Activated T-cell treated with anti-CD3 and anti-CD28 coated beads, Interleukin-2, amount 50 U/mL, for 24 hours (primary cell): ENCODE measurements around the gene KRT86.

Experiments used
- DNase-seq: peaks from one replicate; pipeline ENCODE4 v3.0.0-alpha.2; 2020
- H3K27ac Mint-ChIP-seq: 2 replicates; pipeline ENCODE4 v1.8.0; 2020; ENCODE audit warnings: mild to moderate bottlenecking, mixed read lengths
- H3K27me3 Mint-ChIP-seq: 2 replicates; pipeline ENCODE4 v1.8.0; 2020; ENCODE audit warnings: mixed read lengths
- H3K36me3 Mint-ChIP-seq: 2 replicates; pipeline ENCODE4 v1.8.0; 2020; ENCODE audit warnings: low read depth, mixed read lengths
- H3K4me1 Mint-ChIP-seq: 2 replicates; pipeline ENCODE4 v1.8.0; 2020; ENCODE audit warnings: low read depth, mixed read lengths
- H3K4me3 Mint-ChIP-seq: 2 replicates; pipeline ENCODE4 v1.8.0; 2020; ENCODE audit warnings: mild to moderate bottlenecking, moderate library complexity, mixed read lengths
- H3K9me3 Mint-ChIP-seq: 2 replicates; pipeline ENCODE4 v1.8.0; 2020; ENCODE audit warnings: mixed read lengths

Gene KRT86

GRCh38 chr12:52274521-52275120, at the start of gene KRT86:
Gene KRT86 (plus strand): TSS chr12:52274645. CDS start chr12:52301917, 27,272 bp downstream.
- Mint-ChIP-seq H3K4me1 (peaks cover 7% of the 10 kb centered on the region), H3K36me3 (no peaks in the 10 kb centered on the region), H3K27me3 (peaks cover 42% of the 10 kb centered on the region), H3K27ac (no peak within 1 kb of the TSS), H3K9me3 (no peaks in the 10 kb centered on the region), H3K4me3 (no peak within 1 kb of the TSS)
- DNase-seq = no peak

- H3K36me3 Mint-ChIP-seq = no peaks in the 10 kb centered on the region
- peaks cover 43% of the 10 kb centered on the region for H3K27me3 Mint-ChIP-seq
- H3K4me3 Mint-ChIP-seq = no peak overlapping the region
- no peak for DNase-seq
- H3K9me3 Mint-ChIP-seq = no peaks in the 10 kb centered on the region
- peaks cover 18% of the 10 kb centered on the region for H3K4me1 Mint-ChIP-seq
- no peak overlapping the region for H3K27ac Mint-ChIP-seq
These were observed 48.7 kb upstream of the KRT86 start for GRCh38 chr12:52225752-52226151.

- H3K4me1 Mint-ChIP-seq = peaks cover 13% of the 10 kb centered on the region
- no peaks in the 10 kb centered on the region for H3K9me3 Mint-ChIP-seq
- no peak overlapping the region for H3K4me3 Mint-ChIP-seq
- no peak for DNase-seq
- H3K27ac Mint-ChIP-seq = no peak overlapping the region
- H3K27me3 Mint-ChIP-seq = peaks cover 44% of the 10 kb centered on the region
- H3K36me3 Mint-ChIP-seq = no peaks in the 10 kb centered on the region
These were observed 48.0 kb upstream of the KRT86 start for GRCh38 chr12:52226446-52226845.

GRCh38 chr12:52227606-52228166, 46.8 kb upstream of the KRT86 start:
- H3K27me3 Mint-ChIP-seq = peaks cover 52% of the 10 kb centered on the region
- H3K27ac Mint-ChIP-seq = no peak overlapping the region
- no peaks in the 10 kb centered on the region for H3K9me3 Mint-ChIP-seq
- no peak overlapping the region for H3K4me3 Mint-ChIP-seq
- H3K4me1 Mint-ChIP-seq = peaks cover 4% of the 10 kb centered on the region
- DNase-seq = no peak
- H3K36me3 Mint-ChIP-seq = no peaks in the 10 kb centered on the region

- Mint-ChIP-seq H3K4me1 (peaks cover 4% of the 10 kb centered on the region), H3K27ac (no peak overlapping the region), H3K9me3 (no peaks in the 10 kb centered on the region), H3K27me3 (peaks cover 56% of the 10 kb centered on the region), H3K4me3 (no peak overlapping the region), H3K36me3 (no peaks in the 10 kb centered on the region)
- no peak for DNase-seq
These were observed 46.1 kb upstream of the KRT86 start for GRCh38 chr12:52228366-52228765.

DNA sequence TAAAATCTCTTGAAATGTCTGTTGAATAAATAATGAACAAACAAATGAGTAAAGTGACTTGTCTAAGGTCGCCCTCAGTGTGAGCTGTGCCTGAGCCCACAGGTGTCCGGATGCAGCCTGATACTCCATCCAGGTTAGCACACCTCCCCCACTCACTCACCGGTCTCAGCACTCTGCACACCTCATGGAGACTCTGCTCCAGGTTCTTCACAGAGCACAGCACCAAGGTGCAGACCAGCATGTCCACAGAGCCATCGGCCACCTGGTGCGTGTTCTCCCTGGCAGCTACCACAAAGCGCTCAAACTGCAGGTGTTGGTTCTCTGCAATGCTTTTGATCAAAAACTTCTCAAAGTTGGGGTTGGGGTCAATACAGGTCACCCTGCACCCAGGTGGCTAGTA, 45.5 kb upstream of the KRT86 start:
- Mint-ChIP-seq H3K27me3 (peaks cover 56% of the 10 kb centered on the region), H3K4me1 (peaks cover 5% of the 10 kb centered on the region), H3K4me3 (no peak overlapping the region), H3K27ac (no peak overlapping the region), H3K9me3 (no peaks in the 10 kb centered on the region), H3K36me3 (no peaks in the 10 kb centered on the region)
- DNase-seq = no peak

- Mint-ChIP-seq H3K27ac (no peak overlapping the region), H3K4me3 (no peak overlapping the region), H3K36me3 (no peaks in the 10 kb centered on the region), H3K9me3 (no peaks in the 10 kb centered on the region), H3K27me3 (peaks cover 63% of the 10 kb centered on the region), H3K4me1 (peaks cover 3% of the 10 kb centered on the region)
- no peak for DNase-seq
These were observed 44.6 kb upstream of the KRT86 start for GRCh38 chr12:52229836-52230343.

- H3K4me1 Mint-ChIP-seq = peaks cover 3% of the 10 kb centered on the region
- no peak overlapping the region for H3K4me3 Mint-ChIP-seq
- DNase-seq = no peak
- H3K27me3 Mint-ChIP-seq = peaks cover 67% of the 10 kb centered on the region
- no peak overlapping the region for H3K27ac Mint-ChIP-seq
- no peaks in the 10 kb centered on the region for H3K9me3 Mint-ChIP-seq
- no peaks in the 10 kb centered on the region for H3K36me3 Mint-ChIP-seq
These were observed 43.8 kb upstream of the KRT86 start for GRCh38 chr12:52230364-52231281.

DNA sequence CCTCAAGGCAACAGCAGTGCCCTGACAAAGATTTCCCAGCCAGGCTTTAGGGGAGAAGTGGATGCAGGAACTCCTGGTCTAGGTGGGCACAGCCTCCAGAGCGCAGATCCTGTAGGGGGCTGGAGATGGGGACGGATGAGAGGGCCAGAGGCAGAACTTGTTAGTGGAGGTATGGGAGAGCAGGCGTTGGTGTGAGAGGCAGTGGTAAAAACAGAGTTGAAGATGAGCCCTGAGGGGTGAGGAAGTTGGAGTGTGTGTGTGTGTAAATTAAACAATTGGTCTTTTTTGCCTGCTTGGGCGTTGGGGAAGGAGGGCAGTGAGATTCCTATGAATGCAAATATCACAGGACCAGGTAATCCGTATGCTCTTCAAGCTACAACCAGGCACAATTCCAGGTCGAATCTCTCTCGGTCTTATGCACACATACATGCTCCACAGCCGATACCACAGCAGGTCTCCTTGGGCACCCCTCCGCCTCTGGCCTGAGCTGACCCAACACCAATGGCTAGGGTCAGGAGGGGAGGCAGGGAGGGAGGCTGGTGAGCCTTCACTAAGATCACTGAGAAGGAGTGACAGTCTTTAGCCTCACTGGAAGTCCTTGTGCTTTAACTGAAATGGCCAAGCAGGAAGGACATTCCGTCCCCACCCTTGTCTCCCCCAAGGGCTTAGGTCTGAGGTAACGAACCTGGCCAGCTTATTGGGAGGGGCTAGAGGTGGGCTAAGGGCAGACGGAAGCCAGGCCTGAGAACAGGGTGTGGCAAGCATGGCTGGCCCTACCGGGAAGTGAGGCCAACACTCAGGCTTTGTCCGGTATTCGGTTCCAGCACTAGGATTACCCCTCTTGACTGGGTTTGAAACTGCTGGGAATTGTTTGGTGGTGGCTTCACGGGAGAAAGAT, 42.9 kb upstream of the KRT86 start:
- H3K27me3 Mint-ChIP-seq = peaks cover 69% of the 10 kb centered on the region

DNA sequence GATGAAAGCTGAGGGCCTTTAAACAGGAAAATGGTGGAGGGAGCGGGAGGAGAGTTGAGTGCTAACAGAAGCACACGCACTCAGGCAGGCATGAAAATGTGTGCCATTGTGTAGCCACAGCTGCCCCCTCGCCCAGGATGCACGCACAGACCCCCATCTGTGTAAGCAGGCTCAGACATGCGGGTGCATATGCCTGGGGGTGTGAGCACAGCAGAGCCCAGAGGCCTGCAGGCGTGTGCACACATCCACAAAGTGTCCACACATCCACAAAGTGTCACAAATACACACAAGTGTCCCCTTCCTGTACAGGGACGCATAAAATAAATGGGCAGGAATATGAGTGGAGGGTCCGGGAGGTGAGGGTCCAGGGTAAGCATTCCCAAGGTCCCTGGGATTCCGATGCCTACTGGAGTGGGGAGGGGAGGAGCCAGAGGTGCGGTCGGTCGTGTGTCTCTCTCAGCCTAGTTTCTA, 42.2 kb upstream of the KRT86 start:
- no peak overlapping the region for H3K4me3 Mint-ChIP-seq
- no peak for DNase-seq

More for the DNA sequence above, 42.9 kb upstream of the KRT86 start:
- no peaks in the 10 kb centered on the region for H3K36me3 Mint-ChIP-seq
- no peak overlapping the region for H3K4me3 Mint-ChIP-seq
- no peaks in the 10 kb centered on the region for H3K9me3 Mint-ChIP-seq
- DNase-seq = no peak
- H3K27ac Mint-ChIP-seq = no peak overlapping the region
- peaks cover 3% of the 10 kb centered on the region for H3K4me1 Mint-ChIP-seq

DNA sequence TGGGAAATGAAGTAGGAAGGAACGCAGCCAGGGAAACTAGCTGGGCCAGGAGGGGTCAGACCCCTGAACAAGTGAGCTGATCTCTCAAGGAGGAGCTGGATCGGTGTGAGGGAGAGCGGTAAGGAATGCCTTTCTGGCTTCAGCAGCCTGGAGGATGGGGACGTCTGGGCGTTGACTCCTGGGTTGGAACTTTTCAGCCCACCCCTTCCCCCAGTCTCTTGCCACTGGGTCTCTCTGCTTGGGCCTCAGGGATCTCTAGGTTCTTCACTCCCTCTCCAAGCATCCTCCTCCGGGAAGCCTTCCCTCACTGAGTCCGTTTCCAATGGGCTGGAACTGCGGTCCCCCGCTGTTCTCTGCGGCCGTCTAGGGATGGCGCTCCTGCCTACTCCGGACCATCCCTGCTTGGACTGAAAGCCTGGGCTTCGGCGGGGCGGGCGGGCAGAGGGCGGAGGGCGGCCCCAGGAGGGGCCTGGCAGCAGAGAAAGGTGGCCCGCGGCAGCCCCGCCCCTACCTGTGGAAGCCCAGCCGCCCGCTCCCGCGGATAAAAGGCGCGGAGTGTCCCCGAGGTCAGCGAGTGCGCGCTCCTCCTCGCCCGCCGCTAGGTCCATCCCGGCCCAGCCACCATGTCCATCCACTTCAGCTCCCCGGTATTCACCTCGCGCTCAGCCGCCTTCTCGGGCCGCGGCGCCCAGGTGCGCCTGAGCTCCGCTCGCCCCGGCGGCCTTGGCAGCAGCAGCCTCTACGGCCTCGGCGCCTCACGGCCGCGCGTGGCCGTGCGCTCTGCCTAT, 41.6 kb upstream of the KRT86 start, which contains the start of gene KRT7:
Gene KRT7 (plus strand): TSS at position 570 of the 788 bp plus-strand sequence. CDS start 54 bp downstream, at position 624.
- H3K27me3 Mint-ChIP-seq = peaks cover 73% of the 10 kb centered on the region

More for the DNA sequence above, 42.2 kb upstream of the KRT86 start:
- H3K27me3 Mint-ChIP-seq = peaks cover 73% of the 10 kb centered on the region
- H3K27ac Mint-ChIP-seq = no peak overlapping the region
- peaks cover 3% of the 10 kb centered on the region for H3K4me1 Mint-ChIP-seq
- H3K36me3 Mint-ChIP-seq = no peaks in the 10 kb centered on the region
- no peaks in the 10 kb centered on the region for H3K9me3 Mint-ChIP-seq

GRCh38 chr12:52233462-52234207, 40.8 kb upstream of the KRT86 start:
- DNase-seq = no peak
- Mint-ChIP-seq H3K27ac (no peak overlapping the region), H3K4me3 (no peak overlapping the region), H3K36me3 (no peaks in the 10 kb centered on the region), H3K9me3 (no peaks in the 10 kb centered on the region), H3K4me1 (peaks cover 3% of the 10 kb centered on the region), H3K27me3 (peaks cover 70% of the 10 kb centered on the region)

More for the DNA sequence above, 41.6 kb upstream of the KRT86 start, which contains the start of gene KRT7:
- Mint-ChIP-seq H3K4me3 (no peak within 1 kb of the TSS), H3K9me3 (no peaks in the 10 kb centered on the region), H3K36me3 (no peaks in the 10 kb centered on the region), H3K4me1 (peaks cover 3% of the 10 kb centered on the region), H3K27ac (no peak within 1 kb of the TSS)
- DNase-seq = no peak
